ENCODE results near the gene ZNF319. TPM values are rescaled to one million over a fixed set of nuclear protein-coding genes. Genes with fewer than 3 reads are reported as not detected.

The ZNF319 gene
- total RNA-seq, 2 donors from 2014 or later, result 3.3 to 4.7 TPM

GRCh38 chr16:57944970-57945739, 55.3 kb downstream of the ZNF319 start:
- Histone ChIP-seq H3K9me3 (no peaks in the 10 kb centered on the region), H3K27me3 (no peaks in the 10 kb centered on the region), H3K4me1 (peaks cover 6% of the 10 kb centered on the region), H3K36me3 (replicated peaks in 1 of 2; ENCODE audit: insufficient read depth in 1 of 2, low read depth in 2 of 2) (no peaks in the 10 kb centered on the region), H3K27ac (no peak overlapping the region), H3K4me3 (no peak overlapping the region)
- ATAC-seq, result no peak
- intact Hi-C loops (cut with DNase I), result no loop called here
- TF ChIP-seq POLR2A (IDR thresholded peaks at IDR 0.05), result no peak
- no peak for TF ChIP-seq CTCF (IDR thresholded peaks at IDR 0.05)
- 83 to 85% methylated on average over 9 of the region's 9 CpGs for WGBS, 2 donors
- no peak for DNase-seq

Other genes starting within 250 kb of the ZNF319 start
- 100 to 1,000 TPM; 120 to 205 TPM for gene KIFC3, start 198.2 kb downstream of the ZNF319 start, total RNA-seq
- gene CNGB1, start 29.5 kb downstream of the ZNF319 start, total RNA-seq, result not detected
- 10 to 100 TPM; 22.4 to 46.7 TPM for gene USB1, start 735 bp upstream of the ZNF319 start, total RNA-seq
- 10 to 100 TPM; 22.3 to 35.3 TPM for gene MMP15, start 25.1 kb upstream of the ZNF319 start, total RNA-seq
- 10 to 100 TPM; 11.9 to 33.2 TPM for gene CFAP20, start 128.7 kb upstream of the ZNF319 start, total RNA-seq
- 10 to 100 TPM; 27.7 to 30.1 TPM for gene CSNK2A2, start 197.4 kb upstream of the ZNF319 start, total RNA-seq